ENCODE results near the gene ABCF2. TPM values are rescaled to one million over a fixed set of nuclear protein-coding genes. Genes with fewer than 3 reads are reported as not detected.

The ABCF2 gene
- total RNA-seq, 1 experiment from 2014 or later: 63.7 TPM

DNA sequence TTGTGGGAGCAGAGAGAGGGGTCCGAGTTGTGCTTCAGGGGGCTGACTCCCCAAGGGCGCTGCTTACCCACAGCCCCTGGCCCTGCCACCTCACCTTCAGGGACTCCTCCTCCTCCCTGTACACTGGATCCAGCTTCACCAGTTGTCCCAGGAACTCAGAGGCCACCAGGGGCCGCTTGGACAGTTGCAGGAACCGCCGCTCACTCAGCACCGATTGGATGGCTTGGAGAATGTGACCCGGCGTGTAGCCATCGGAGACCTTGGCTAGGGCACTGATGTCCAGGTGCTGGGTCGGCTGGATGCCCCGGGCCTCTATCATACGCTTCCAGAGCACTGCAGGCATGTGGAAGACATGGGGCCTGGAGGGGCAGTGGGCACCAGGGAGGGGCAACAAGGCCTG lies 35.5 kb downstream of the ABCF2 start:
- ChIA-PET RAD21 (ENCODE audit: low non-redundant PET in 1 of 2, low total read pairs in 2 of 2, uncharacterized antibody in 2 of 2, unreplicated experiment in 2 of 2) (no interaction called here), POLR2A (no interaction called here), CTCF (no interaction called here)
- no peaks in the 10 kb centered on the region for H4K20me1 ChIP-seq (ENCODE audit: insufficient read depth)
- intact Hi-C loops (cut with micrococcal nuclease): no loop called here
- TF ChIP-seq JUND (IDR thresholded peaks at IDR 0.05): no peak
- no peak for TF ChIP-seq EZH2phosphoT487 (IDR thresholded peaks at IDR 0.05; ENCODE audit: borderline replicate concordance)
- no peak for TF ChIP-seq EZH2 (IDR thresholded peaks at IDR 0.05)
- TF ChIP-seq, protein P1, sequence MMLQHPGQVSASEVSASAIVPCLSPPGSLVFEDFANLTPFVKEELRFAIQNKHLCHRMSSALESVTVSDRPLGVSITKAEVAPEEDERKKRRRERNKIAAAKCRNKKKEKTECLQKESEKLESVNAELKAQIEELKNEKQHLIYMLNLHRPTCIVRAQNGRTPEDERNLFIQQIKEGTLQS (IDR thresholded peaks at IDR 0.05): no peak
- no peak for TF ChIP-seq POLR2AphosphoS5 (IDR thresholded peaks at IDR 0.05; ENCODE audit: low read depth, low read length)
- TF ChIP-seq ELF1 (IDR thresholded peaks at IDR 0.05; ENCODE audit: borderline replicate concordance, low read depth): no peak
- no peak for TF ChIP-seq SIN3A (IDR thresholded peaks at IDR 0.05; ENCODE audit: low read depth)
- TF ChIP-seq FOSL1 (IDR thresholded peaks at IDR 0.05; ENCODE audit: low read depth): no peak
- TF ChIP-seq EGR1 (IDR thresholded peaks at IDR 0.05; ENCODE audit: low read depth): no peak
- TF ChIP-seq RAD21 (IDR thresholded peaks at IDR 0.05; ENCODE audit: low read depth): no peak
- no peak for TF ChIP-seq SP1 (IDR thresholded peaks at IDR 0.05; ENCODE audit: low read depth)
- TF ChIP-seq TCF7L2 (IDR thresholded peaks at IDR 0.05; ENCODE audit: borderline replicate concordance, extremely low read depth, insufficient read depth, insufficient read length): no peak
- TF ChIP-seq, protein P2, sequence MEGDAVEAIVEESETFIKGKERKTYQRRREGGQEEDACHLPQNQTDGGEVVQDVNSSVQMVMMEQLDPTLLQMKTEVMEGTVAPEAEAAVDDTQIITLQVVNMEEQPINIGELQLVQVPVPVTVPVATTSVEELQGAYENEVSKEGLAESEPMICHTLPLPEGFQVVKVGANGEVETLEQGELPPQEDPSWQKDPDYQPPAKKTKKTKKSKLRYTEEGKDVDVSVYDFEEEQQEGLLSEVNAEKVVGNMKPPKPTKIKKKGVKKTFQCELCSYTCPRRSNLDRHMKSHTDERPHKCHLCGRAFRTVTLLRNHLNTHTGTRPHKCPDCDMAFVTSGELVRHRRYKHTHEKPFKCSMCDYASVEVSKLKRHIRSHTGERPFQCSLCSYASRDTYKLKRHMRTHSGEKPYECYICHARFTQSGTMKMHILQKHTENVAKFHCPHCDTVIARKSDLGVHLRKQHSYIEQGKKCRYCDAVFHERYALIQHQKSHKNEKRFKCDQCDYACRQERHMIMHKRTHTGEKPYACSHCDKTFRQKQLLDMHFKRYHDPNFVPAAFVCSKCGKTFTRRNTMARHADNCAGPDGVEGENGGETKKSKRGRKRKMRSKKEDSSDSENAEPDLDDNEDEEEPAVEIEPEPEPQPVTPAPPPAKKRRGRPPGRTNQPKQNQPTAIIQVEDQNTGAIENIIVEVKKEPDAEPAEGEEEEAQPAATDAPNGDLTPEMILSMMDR (IDR thresholded peaks at IDR 0.05 in 2 of 3, conservative IDR thresholded peaks at IDR 0.05 in 1 of 3; ENCODE audit: borderline replicate concordance in 1 of 3, insufficient read depth in 1 of 3, low read depth in 2 of 3, low read length in 2 of 3): no peak
- TF ChIP-seq POLR2A (IDR thresholded peaks at IDR 0.05; ENCODE audit: borderline replicate concordance, extremely low read depth, insufficient read depth, insufficient read length): no peak
- TF ChIP-seq, protein P3, sequence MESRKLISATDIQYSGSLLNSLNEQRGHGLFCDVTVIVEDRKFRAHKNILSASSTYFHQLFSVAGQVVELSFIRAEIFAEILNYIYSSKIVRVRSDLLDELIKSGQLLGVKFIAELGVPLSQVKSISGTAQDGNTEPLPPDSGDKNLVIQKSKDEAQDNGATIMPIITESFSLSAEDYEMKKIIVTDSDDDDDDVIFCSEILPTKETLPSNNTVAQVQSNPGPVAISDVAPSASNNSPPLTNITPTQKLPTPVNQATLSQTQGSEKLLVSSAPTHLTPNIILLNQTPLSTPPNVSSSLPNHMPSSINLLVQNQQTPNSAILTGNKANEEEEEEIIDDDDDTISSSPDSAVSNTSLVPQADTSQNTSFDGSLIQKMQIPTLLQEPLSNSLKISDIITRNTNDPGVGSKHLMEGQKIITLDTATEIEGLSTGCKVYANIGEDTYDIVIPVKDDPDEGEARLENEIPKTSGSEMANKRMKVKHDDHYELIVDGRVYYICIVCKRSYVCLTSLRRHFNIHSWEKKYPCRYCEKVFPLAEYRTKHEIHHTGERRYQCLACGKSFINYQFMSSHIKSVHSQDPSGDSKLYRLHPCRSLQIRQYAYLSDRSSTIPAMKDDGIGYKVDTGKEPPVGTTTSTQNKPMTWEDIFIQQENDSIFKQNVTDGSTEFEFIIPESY (IDR thresholded peaks at IDR 0.05; ENCODE audit: extremely low read depth, insufficient replicate concordance, low read length): no peak
- no peak for TF ChIP-seq ZFX (IDR thresholded peaks at IDR 0.05)
- no peak for TF ChIP-seq CEBPB (IDR thresholded peaks at IDR 0.05; ENCODE audit: low read depth)
- no peak for TF ChIP-seq YY1 (IDR thresholded peaks at IDR 0.05; ENCODE audit: extremely low read depth, insufficient replicate concordance, low read depth, low read length)
- TF ChIP-seq, protein P4, sequence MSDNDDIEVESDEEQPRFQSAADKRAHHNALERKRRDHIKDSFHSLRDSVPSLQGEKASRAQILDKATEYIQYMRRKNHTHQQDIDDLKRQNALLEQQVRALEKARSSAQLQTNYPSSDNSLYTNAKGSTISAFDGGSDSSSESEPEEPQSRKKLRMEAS (IDR thresholded peaks at IDR 0.05): no peak
- TF ChIP-seq SRF (IDR thresholded peaks at IDR 0.05; ENCODE audit: low read depth): no peak
- no peaks in the 10 kb centered on the region for H3K4me1 ChIP-seq (ENCODE audit: control insufficient read depth in 1 of 2, insufficient read depth in 2 of 2, low read length in 2 of 2)
- no peak overlapping the region for H2AFZ ChIP-seq (ENCODE audit: low read depth, low read length, poor library complexity, severe bottlenecking)
- peaks cover 18% of the 10 kb centered on the region; the same call in 1 of the 2 replicates for H3K27me3 ChIP-seq (ENCODE audit: insufficient read depth, low read length)
- no peak overlapping the region for H3K4me3 ChIP-seq (replicated peaks in 1 of 2; ENCODE audit: low read depth in 1 of 2, low read length in 2 of 2)
- no peaks in the 10 kb centered on the region for H3K9me3 ChIP-seq (ENCODE audit: control insufficient read depth in 1 of 2, insufficient read depth in 1 of 2, low read depth in 1 of 2, low read length in 2 of 2)
- ATAC-seq: peak; percentile 43
- H3K79me2 ChIP-seq (ENCODE audit: insufficient read depth, low read length): no peaks in the 10 kb centered on the region
- no peak overlapping the region for H3K4me2 ChIP-seq (ENCODE audit: low read length)
- H3K27ac ChIP-seq (ENCODE audit: low read depth, low read length): no peak overlapping the region
- no peaks in the 10 kb centered on the region for H3K36me3 ChIP-seq (ENCODE audit: control insufficient read depth in 1 of 2, insufficient read depth in 2 of 2, low read length in 2 of 2)
- no peak overlapping the region for H3K9ac ChIP-seq (ENCODE audit: low read length)
- BruUV-seq (replicated peaks): no TSS peak
- no peaks in the 10 kb centered on the region for H3K9me2 ChIP-seq (ENCODE audit: insufficient read depth)
- DNase-seq (ENCODE audit: low read depth, low spot score): no peak
